Putamen (tissue), 1 donor: ENCODE measurements around the gene IL1B.

Experiments
- DNase-seq: peaks from one replicate; pipeline ENCODE4 v3.0.0-alpha.2; 2016; ENCODE audit warnings: low spot score

Gene IL1B

DNA sequence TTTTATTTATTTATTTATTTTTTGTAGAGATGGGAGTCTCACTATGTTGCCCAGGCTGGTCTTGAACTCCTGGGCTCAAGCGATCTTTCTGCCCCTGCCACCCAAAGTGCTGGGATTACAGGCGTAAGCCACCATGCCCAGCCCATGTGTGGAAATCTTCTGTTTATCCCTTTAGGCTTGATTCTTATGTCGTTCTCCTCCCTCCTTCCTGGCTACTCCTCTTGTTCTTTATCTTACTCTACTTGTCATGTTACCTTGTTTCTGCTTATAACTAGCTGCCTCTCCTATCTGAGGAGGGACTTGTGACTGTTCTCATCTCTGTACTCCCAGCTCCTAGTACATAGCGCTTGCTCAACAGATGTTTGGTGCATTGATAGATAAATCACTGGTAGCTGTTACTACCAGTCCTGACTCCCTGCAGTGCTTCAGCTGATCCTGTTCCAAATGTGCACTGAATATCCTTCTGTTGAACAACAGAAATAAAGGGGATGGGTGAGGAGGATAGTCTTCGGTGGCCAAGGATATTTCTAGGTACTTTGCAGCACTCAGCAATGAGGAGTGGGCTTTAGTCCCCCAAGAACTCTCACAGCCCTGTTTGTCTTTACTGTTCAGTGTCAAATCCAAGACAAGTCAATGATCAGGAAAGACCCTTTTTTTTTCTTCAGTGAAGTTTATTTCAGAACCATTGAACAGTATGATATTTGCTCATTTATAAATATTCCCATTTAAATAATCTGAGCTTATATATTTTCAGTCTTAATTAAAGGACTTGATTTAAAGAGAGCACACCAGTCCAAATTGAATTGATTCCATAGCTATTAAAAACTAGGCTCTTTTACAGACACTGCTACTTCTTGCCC is 7.2 kb downstream of the IL1B start:
- DNase-seq, result no peak

DNA sequence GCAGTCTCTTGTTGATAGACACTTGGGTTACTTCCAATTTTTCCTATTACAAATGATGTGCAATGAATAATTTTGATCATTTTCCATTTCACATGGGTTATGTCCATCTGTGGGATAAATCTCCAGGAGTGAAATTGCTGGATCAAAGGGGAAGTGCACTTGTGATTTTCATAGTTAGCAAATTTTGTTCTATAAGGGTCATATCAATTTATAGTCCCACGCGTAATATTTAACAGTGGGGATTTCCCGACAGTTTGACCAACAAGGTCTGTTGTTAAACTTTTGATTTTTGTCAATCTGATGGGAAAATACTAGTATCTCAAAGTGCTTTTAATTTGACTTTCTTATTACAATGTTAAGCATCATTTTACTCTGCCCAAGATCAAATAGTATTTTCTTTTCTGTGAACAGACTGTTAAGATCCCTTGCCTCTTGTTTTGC is 8.3 kb downstream of the IL1B start:
- DNase-seq, result no peak

DNA sequence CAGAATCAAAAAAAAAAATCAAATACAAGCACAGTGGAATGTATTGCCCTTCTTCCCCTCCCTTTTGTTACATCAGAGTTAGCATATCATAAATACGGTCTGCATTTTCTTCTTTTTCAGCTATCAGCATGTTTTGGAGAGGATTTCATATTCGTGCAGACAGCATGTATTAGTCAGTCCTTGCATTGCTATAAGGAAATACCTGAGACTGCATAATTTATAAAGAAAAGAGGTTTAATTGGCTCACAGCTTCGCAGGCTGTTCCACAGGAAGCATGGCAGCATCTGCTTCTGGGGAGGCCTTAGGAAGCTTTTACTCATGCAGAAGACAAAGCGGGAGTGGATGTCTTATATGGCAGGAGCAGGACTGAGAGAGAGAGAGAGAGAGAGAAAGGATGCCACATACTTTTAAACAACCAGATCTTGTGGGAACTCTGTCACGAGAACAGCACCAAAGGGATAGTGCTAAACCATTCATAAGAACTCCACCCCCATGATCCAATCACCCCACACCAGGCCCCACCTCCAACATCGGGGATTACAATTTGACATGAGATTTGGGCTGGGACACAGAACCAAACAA is 8.9 kb downstream of the IL1B start:
- DNase-seq, result no peak

DNA sequence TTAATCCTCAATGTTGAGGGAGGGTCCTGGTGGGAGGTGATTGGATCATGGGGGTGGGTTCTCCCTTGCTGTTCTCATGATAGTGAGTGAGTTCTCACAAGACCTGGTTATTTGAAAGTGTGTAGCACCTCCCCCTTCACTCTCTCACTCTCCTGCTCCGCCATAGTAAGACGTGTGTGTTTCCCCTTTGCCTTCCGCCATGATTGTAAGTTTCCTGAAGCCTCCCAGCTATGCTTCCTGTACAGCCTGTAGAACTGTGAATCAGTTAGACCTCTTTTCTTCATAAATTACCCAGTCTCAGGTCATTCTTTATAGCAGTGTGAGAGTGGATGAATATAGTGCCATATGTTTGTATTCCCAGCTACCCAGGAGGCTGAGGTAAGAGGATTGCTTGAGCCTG is 9.6 kb downstream of the IL1B start:
- no peak for DNase-seq

DNA sequence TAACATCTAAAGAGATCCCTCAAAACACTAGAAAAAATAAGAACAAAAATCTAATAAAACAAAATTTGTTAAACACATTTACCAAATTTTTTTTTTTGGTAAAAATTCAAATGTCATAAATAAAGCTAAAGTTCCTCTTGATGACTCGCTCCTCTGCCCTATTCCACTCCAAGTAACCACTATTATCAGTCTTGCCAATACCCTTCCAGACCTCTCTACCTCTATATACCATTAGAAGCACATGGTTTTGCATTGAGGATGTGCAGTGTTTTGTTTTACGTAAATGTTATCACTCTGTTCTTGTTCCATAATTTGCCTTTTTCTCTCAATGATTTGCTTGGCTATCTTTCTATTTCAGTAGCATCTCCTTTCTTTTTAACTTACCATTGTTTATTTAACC is 10.9 kb downstream of the IL1B start:
- DNase-seq, result no peak

DNA sequence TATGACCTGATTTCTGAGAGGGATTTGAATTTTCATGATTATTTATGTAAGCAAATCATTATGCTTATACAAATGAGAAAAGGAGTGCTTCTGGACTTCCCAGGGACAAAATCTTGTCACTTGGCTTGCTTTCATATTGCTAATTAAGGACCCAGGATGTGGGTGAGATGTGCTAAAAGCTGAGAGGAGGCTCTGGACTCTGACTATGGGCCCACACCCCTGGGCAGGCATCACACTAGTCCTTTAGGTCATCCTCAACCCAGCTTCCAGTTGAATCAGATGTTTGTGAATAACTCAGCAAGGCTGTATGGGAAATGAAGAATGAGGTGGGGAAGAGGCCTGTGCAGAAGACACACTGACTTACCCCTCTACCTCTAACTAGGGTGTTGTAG is 11.9 kb downstream of the IL1B start:
- no peak for DNase-seq

DNA sequence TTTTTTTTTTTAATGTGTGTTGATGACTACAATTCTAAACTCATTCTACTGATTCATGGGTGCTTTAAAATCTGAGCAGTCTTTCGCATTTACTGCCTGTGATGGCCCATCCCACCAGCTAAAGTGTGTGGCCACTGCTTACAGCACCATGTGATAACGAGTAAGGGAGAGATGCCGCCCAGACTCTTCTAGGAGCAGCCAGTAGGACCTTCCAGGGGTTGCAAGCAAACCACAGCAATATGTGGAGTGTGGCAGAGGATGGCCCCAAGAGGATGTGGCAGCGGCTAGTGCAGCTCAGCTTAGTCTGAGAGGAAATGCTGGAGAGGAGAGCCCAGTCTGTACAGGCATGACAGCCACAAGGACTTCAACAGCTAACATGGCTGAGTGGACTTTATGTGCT is 14.9 kb downstream of the IL1B start:
- DNase-seq, result no peak

DNA sequence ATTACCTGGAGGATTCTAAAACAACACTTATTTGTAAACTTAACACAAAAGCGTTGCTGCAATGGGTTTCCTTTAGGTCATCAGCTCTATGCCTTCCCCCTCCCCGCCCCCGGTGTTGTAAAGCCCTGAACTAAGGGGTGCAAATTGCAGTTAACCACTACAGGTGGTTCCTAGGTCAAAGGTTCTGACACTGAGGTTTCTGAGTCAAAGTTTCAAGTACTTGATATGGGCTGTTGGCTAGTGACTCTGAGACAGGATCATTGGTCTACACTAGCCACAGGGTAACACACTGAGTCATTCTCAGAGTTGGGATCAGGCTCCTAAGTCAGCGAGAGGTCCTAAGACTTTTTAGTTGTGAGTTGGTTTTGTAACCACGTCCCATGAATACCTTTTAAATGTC is 15.4 kb downstream of the IL1B start:
- DNase-seq, result no peak

DNA sequence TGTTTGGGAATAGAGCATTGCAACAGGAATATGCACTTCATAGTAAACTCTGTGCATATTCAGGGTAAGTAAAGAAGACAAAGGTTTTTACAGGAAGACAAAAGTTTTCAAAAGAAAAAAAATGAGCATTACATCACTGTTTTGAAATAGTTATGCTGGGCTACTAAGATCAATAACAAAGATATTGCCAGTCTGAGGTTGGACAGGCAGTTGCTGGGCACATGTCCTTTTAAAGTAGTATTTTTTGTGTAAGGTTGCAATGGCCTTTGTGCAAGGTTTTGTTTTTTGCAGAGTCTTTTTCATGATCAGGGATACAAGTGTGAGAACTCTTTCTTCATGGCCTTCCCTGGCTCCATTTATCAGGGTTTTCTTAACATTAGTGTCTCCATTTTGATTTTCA is 16.2 kb downstream of the IL1B start:
- no peak for DNase-seq

DNA sequence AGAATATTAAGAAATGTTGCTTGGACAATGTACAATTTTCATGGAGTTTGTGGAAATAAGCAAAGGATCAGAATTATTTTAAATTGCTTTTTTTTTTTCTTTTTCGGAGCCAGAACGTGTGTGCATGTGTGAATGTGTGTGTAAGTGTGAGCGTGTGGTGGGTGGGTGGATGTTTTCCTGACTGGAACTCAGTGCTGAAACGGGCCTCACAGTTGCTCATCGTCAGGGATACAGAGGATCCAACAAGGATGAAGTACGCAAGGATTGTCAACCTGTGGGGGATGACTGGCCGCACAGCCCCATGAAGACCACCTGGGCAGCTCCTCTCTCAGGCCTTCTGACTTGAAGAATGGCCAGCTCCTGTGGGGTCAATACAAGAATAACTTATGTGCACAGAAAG is 17.5 kb downstream of the IL1B start:
- no peak for DNase-seq

DNA sequence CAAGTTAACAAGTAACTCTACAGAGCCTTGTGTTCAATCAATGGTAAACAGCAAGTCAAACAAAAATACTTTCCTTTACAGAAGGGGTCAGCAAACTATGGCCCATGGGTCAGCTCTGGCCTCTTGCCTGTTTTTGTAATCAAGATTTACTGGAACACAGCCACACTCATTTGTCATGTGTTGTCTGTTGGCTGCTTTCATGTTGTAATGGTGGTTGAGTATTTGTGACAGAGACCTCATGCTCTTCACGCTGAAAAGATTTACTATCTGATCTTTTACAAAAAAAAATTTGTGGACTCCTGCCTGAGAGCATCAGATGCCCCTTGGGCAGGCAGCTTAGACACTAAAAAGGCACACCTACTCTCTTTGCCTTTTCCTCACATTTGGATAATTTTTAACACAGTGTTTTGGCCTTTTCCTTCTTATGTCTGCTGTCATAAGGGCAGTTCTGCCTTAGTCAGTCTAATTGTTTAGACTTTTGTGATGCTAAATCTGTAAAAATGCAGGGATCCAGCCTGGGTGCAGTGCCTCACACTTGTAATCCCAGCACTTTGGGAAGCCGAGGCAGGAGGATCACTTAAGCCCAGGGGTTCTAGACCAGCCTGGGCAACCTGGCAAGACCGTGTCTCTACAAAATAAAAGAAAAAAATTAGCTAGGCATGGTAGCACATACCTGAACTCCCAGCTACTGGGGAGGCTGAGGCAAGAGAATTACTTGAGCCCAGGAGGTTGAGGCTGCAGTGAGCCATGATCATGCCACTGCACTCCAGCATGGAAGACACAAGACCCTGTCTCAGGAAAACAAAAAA is 18.3 kb downstream of the IL1B start:
- DNase-seq, result no peak

DNA sequence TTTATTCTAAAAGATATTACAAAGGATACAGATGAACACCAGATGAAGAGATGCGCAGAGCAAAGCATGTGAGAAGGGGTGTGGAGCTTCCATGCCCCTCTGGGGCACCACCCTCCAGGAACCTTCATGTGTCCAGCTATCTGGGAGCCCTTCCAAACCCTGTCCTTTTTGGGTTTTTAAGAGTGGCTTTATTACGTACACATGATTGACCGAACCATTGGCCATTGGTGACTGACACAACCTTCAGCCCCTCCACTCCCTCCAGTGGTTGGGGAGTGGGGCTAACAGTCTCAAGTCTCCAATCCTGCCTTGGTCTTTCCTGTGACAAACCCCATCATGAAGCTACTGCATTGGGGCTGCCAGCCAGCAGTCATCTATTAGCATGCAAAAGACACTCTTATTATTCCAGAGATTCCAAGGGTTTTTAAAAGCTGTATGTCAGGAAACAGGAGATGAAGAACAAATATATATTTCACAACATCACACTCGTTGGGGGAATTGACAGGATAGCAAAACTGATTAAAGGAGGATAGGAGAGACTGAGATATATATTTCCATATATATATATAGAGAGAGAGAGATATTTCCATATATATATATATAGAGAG is 19.4 kb downstream of the IL1B start:
- no peak for DNase-seq

DNA sequence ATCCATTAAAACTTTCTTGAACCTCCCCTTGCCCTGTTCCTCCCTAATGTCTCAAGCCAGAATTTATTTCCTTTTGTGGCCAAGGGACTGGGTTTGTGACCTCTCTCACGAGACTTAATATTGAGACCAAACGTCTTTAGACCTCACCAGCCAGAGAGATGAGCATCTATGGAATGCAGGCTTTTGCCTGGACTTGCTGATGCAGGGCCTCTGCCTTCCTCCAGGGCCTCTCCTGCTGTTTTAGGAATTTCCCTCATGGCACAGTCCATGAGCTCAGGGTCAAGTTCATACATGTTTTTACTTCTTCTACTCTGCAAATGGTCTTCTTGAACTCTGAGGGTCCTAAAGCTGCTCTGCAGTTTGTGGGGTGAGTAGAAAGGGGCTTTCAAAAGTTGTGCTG is 22.3 kb downstream of the IL1B start:
- DNase-seq, result no peak

DNA sequence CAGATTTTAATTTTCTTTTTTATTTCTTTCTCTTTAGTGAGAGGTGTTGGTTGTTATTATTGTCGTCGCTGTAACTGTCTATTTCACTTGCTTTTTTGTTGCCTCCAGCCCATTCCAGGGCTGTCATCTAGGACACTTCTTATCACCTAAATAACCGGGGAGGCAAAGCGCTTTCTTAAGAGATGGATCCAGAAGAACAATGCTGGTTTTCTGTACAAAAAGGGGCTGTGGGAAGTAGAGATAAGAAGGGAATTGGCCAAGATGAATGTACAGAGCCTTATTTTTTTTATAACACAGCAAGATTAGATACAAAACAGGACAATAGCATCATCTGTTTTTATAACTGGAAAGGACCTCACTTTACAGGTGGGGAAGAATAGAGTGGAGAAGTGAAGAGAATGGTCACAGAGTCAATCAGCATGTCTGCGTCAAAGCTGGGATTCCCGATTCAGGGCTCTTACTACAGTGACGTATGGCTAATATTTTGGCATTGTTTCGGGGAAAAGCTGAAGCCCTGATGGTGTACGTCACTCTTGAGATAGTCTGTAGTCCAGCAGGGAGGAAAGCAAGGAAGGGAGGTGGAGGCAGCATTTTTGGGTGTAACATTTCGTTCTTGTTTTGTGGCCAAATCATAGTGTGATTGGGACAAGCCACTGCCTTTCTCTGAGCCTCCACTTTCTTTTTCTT is 23.2 kb downstream of the IL1B start:
- no peak for DNase-seq

DNA sequence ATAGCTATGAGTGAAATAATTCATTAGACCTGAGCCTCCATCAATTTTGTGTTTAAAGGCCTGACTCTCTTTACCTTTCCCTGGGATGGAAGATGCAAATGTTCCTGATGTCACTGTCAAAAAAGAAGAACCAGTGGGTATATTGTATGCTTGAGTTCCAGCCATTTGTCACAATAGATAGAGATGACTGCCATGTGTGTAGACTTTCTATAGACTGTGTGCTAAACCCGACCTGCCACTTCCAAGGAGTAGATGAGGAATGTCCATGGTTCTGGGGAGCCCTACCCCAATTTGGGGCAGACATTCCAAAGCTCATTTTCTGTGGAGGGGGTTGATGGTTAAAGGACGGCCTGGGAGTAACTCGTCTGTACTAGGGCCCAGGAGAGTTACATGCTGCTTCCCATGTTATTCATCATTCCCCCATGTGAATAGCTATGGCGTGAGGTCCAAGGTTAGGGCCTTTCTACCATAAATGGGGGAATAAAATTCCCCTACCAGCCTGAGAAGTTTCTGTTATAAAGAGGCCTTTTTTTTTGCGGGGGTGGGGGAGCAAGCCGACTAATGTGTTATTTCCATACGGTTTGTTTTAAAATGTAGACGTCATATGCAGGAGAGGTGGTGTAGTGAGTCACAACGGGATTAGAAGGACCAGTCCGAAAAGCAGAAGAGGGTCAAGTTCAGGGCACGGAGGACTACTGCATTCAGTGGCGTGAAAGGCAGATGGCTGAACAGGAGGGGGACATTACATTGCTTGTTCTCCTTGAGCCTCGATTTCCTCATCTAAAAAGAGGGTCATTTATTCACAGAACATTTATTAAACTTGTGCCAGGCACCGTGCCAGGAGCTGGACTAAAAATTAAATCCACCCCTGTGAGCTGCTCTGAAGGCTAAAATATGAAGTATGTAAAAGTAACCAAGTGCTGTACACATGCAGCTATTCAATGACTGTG is 24.0 kb downstream of the IL1B start:
- no peak for DNase-seq

DNA sequence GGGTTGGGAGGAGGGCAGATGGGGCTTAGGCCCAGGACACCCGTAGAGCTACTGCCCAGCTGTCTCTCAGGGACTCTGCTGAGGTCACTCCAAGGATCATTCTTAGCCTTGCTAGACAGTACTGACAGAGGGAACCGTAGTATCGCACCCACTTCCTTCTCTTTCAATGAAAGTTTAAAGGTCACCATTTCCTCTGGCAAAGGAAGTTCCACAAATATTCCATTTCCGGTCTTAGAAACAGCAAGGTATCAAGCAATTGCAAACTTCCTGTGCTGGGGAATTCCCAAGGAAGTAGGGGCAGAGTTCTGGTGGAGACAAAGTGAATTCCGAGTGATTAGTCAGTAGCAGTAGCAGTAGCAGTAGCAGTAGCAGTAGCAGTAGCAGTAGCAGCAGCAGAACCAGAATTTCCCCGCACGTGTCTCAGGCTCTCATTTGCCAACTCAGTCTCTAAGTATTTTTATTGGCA is 24.7 kb downstream of the IL1B start:
- DNase-seq, result no peak

DNA sequence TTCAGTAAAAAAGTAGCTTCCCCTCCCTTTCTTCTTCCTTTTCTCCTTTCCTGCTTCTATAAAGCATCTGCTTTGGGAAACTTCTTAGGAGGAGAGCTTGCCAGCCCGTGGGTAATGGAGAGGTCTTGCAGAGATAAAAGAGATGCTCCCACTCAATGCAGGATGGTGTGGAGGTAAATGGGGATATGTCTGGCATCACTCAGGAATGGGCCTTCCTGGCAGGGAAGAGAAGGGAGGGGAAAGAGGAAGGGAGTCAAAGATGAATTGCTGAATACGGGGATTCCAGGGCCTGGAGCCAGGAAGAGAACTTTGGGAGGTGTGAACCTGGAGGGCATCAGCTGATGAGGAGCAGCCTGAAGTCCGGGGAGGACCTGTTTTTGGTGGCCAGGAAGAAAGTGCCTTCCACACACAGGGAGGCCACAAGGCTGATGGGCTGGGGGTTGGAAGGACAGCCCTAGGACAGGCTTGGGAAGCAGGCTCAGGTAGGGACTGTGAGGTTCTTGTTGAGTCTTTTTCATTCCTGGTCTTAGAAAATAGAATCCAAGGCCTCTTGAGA is 25.2 kb downstream of the IL1B start:
- no peak for DNase-seq

DNA sequence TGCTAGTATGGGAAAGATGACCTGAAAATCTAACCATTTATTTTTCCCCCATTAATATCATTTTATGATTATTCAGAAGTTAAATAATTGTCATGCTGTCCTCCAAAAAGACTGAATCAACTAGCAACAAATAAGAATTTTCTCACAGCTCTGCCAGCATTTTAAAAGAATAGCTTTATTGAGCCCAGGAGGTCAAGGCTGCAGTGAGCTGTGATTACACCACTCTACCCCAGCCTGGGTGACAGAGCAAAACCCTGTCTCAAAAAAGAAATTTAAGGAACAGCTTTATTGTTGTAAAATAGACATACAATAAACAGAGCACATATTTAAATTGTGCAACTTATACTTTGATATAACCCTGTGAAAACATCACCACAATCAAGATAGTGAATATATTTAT is 27.5 kb downstream of the IL1B start:
- DNase-seq, result no peak

DNA sequence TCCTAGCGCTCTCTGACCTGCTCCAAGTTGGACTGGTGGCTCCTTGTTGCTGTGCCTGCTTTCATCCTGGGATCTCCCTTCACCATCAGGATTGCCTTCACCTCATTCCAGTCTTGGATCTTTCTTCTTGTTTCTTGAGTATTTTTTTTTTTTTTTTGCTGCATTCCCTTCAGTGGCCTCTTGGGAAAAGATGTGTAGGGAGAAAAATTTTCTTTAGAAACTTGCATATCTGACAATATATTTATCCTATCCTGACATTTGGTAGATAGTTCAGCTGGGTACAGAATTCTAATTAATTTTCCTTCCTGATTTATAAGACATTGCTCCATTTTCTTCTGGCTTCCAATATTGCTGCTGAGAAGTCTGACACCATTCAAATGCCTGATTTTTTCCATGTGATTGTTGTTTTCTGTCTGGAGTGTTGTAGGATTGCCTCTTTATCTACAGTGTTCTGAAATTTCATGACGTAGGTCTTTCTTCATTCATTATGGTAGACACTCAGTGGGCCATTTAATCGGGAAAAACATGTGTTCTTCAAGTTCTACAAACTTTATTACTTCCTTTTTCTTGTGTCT is 29.3 kb downstream of the IL1B start:
- no peak for DNase-seq

DNA sequence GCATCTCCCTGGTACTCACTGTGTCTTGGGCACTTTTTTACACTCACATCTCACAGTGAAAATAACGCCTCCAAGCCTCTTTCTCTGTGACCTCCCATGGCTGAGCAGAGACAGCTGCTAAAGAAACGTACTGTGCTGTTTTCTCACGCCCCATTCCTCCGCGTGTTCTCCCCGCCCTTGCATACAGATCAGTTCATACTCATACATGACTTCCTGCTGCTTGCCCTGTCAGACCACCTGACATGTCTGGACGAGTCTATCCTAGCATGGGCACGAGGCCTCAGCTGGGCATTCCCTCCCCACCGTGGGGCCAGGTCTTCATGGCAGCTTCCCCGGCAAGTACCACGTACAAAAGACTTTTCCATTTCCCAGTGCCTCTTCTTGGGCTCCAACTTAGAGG is 31.0 kb downstream of the IL1B start:
- DNase-seq, result no peak
